Choroid plexus epithelial cell (primary cell): ENCODE results near the gene HBEGF.

ENCODE experiments used
- DNase-seq: peaks from one replicate; pipeline ENCODE4 v3.0.0-alpha.2; 2010; ENCODE audit warnings: low read depth
- H3K4me3 ChIP-seq: 2 replicates; pipeline ENCODE4 v1.5.1; 2011; ENCODE audit warnings: low read depth, mild to moderate bottlenecking, control low read depth, low read length, moderate library complexity
- CTCF ChIP-seq: conservative IDR thresholded peaks from 2 replicates; pipeline ENCODE4 v1.5.1; 2011; ENCODE audit warnings: low read depth, mild to moderate bottlenecking, control low read depth, inconsistent platforms, low read length, moderate library complexity

Gene HBEGF

GRCh38 chr5:140328036-140328764, 18.2 kb downstream of the HBEGF start:
- no peak for TF ChIP-seq CTCF
- H3K4me3 ChIP-seq = no peak overlapping the region
- no peak for DNase-seq

DNA sequence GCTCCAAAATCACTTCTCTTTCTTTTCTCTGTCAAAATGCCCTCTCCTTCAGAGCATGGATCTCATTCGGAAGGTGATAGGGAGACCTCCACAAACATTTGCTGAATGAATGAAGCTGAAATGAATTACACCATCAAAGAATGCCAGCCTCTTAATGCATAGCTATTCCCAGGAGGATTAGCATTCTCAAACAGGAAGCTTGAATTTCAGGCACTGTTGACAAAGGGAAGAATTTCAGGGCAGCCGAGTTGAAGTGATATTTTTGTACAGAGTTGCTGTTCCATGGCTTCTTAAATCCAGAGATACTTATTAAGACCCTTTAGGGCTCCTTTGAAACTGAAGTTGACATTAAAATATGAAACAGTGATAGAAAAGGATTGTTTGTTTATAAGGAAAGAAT, 18.8 kb downstream of the HBEGF start:
- peak; percentile 72 for DNase-seq
- no peak overlapping the region for H3K4me3 ChIP-seq
- no peak for TF ChIP-seq CTCF

- H3K4me3 ChIP-seq = no peak overlapping the region
- no peak for TF ChIP-seq CTCF
- DNase-seq = no peak
Observed at GRCh38 chr5:140325486-140325885, 20.9 kb downstream of the HBEGF start.

GRCh38 chr5:140324617-140325241, 21.7 kb downstream of the HBEGF start:
- H3K4me3 ChIP-seq = no peak overlapping the region
- DNase-seq = peak; percentile 26
- TF ChIP-seq CTCF = no peak

DNA sequence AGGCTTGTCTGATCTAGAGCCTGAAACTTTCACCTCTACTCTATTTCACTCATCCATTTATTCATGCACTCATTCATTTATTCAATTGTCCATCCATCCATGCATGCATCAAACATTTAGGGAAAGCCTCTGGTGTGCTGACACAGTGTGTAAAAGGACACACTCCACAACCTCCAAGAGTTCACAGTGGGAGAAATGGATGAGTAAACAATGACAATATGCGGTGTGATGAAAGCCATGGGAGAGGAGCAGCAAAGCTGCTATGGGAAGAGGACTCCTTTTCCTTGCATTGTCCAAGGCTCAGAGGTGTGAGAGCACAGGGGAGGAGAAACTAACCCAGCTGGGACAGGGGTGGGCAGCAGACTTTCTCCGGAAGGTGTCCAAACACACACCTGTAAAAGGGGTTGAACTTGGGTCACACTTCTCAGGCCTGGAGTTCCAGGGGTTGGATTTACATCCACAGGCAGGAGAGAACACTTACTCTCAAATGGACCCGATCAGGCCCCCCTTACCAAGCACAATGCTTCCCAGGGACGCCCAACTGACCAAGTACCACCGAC, 22.3 kb downstream of the HBEGF start:
- no peak overlapping the region for H3K4me3 ChIP-seq
- no peak for TF ChIP-seq CTCF
- DNase-seq = peak; percentile 22

DNA sequence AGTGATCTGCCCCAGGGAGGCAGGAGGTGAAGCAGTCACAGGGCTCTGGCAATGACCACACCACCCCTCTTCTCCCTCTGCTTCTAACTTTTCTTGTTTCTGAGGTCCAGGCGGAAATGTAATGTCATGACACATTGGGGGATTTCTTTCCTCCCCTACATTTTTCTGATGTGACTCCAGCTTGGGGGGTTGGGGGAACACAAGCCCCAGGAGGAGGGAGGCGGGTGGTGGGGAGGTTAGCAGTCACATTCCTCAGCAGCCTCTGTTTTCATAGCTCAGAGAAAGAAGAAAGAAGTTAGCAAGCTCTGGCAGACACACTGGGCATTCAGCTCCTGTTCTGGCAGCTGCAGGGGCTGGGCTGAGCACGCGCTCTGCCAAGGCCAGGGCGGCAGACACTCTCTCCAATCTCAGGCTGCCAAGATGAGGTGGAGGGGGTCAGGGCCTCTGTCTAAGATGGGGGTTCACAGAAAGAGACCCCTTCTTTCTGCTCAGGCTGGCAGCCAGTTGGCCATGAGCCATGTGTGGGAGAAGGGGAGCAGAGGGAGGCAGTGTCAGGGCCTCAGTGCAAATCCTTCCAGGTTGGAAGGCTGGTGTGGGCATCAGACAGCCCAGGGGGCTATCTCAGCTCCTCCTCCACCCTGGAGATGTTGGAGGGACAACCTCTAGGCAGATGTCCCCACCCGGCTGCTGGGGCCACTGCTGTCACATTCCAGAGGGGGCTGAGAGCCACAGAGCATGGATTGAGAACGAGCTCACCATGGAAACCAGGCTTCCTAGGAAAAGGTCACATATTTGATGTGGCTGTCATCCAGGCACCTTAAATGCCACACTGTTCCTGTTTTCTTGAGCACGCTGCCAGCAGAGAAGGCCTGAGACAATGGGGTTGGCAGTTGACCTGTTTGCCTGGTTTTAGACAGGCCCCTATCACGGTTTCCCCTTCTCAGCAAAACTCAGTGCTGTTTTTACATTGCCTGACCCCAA, 23.4 kb downstream of the HBEGF start:
- no peak for TF ChIP-seq CTCF
- peak; percentile 90 for DNase-seq
- H3K4me3 ChIP-seq = no peak overlapping the region
